HS-27A (cell line): ENCODE results near the gene MOB2.

Experiments
- DNase-seq: peaks from one replicate; pipeline ENCODE4 v3.0.0-alpha.2; 2012; ENCODE audit warnings: low read depth, missing footprints

The MOB2 gene

GRCh38 chr11:1456176-1456575, 30.4 kb downstream of the MOB2 start:
- no peak for DNase-seq

- DNase-seq, result no peak
Observed at GRCh38 chr11:1455763-1456060, 30.9 kb downstream of the MOB2 start.

GRCh38 chr11:1455032-1455762, 31.4 kb downstream of the MOB2 start:
- no peak for DNase-seq

- DNase-seq, result no peak
Observed at GRCh38 chr11:1454576-1454975, 32.0 kb downstream of the MOB2 start.

- no peak for DNase-seq
Observed at GRCh38 chr11:1453611-1454034, 33.0 kb downstream of the MOB2 start.

- DNase-seq, result no peak
Observed at GRCh38 chr11:1452744-1453143, 33.8 kb downstream of the MOB2 start.

GRCh38 chr11:1451781-1452470, 34.7 kb downstream of the MOB2 start:
- DNase-seq, result no peak

- no peak for DNase-seq
Observed at GRCh38 chr11:1450949-1451710, 35.4 kb downstream of the MOB2 start.

- no peak for DNase-seq
Observed at GRCh38 chr11:1450344-1450875, 36.2 kb downstream of the MOB2 start.

GRCh38 chr11:1449490-1450243, 36.9 kb downstream of the MOB2 start:
- no peak for DNase-seq

- DNase-seq, result no peak
Observed at GRCh38 chr11:1448882-1449281, 37.7 kb downstream of the MOB2 start.

- no peak for DNase-seq
Observed at GRCh38 chr11:1447845-1448825, 38.4 kb downstream of the MOB2 start.

- no peak for DNase-seq
Observed at GRCh38 chr11:1446623-1447022, 40.0 kb downstream of the MOB2 start.

GRCh38 chr11:1445741-1446445, 40.7 kb downstream of the MOB2 start:
- DNase-seq, result no peak

- no peak for DNase-seq
Observed at GRCh38 chr11:1444823-1445422, 41.7 kb downstream of the MOB2 start.

GRCh38 chr11:1444321-1444720, 42.3 kb downstream of the MOB2 start:
- DNase-seq, result no peak

GRCh38 chr11:1443737-1444136, 42.8 kb downstream of the MOB2 start:
- no peak for DNase-seq

GRCh38 chr11:1442807-1443366, 43.7 kb downstream of the MOB2 start:
- DNase-seq, result no peak

- no peak for DNase-seq
Observed at GRCh38 chr11:1442163-1442562, 44.4 kb downstream of the MOB2 start.

- no peak for DNase-seq
Observed at GRCh38 chr11:1440496-1440895, 46.1 kb downstream of the MOB2 start.
